Trophoblast cell (in vitro differentiated cells and primary cell): ENCODE measurements around the gene EPHA6.

Experiments used
- DNase-seq, 2 donors: peaks; one replicate each; pipeline ENCODE4 v3.0.0-alpha.2; 2016
- H2AFZ ChIP-seq: 2 replicates; pipeline ENCODE4 v1.6.1; 2013; ENCODE audit warnings: low read length, moderate library complexity, mild to moderate bottlenecking; ENCODE audit not compliant: insufficient read depth, poor library complexity
- H2AK5ac ChIP-seq: 2 replicates; pipeline ENCODE4 v1.6.1; 2013; ENCODE audit warnings: mild to moderate bottlenecking, low read length
- H2BK120ac ChIP-seq: 2 replicates; pipeline ENCODE4 v1.6.1; 2013; ENCODE audit warnings: low read length, mild to moderate bottlenecking, moderate library complexity; ENCODE audit not compliant: insufficient read depth, poor library complexity
- H2BK12ac ChIP-seq: 2 replicates; pipeline ENCODE4 v1.6.1; 2013; ENCODE audit warnings: mild to moderate bottlenecking, low read length, moderate library complexity
- H2BK5ac ChIP-seq: 2 replicates; pipeline ENCODE4 v1.6.1; 2013; ENCODE audit warnings: low read length, low read depth, moderate library complexity, mild to moderate bottlenecking; ENCODE audit not compliant: poor library complexity
- H3K14ac ChIP-seq: 2 replicates; pipeline ENCODE4 v1.6.1; 2013; ENCODE audit warnings: mild to moderate bottlenecking, low read length
- H3K18ac ChIP-seq: 2 replicates; pipeline ENCODE4 v1.6.1; 2013; ENCODE audit warnings: mild to moderate bottlenecking, low read length
- H3K23ac ChIP-seq: 2 replicates; pipeline ENCODE4 v1.6.1; 2013; ENCODE audit warnings: low read length
- H3K27ac ChIP-seq: 2 replicates; pipeline ENCODE4 v1.5.1; 2013; ENCODE audit warnings: low read depth, mild to moderate bottlenecking, inconsistent platforms, low read length, moderate library complexity
- H3K27me3 ChIP-seq: 2 replicates; pipeline ENCODE4 v1.6.1; 2013; ENCODE audit warnings: inconsistent platforms, mild to moderate bottlenecking, low read length, moderate library complexity; ENCODE audit not compliant: insufficient read depth
- H3K36me3 ChIP-seq, 2 experiments: 1 replicate in 1 of 2; 2 replicates in 1 of 2; pipeline ENCODE4 v1.6.1; 2013; ENCODE audit warnings: low read length in 2 of 2, mild to moderate bottlenecking in 2 of 2, moderate library complexity in 1 of 2; ENCODE audit not compliant: insufficient read depth in 2 of 2, control insufficient read depth in 1 of 2
- H3K4ac ChIP-seq: 2 replicates; pipeline ENCODE4 v1.6.1; 2013; ENCODE audit warnings: low read depth, mild to moderate bottlenecking, low read length, moderate library complexity
- H3K4me1 ChIP-seq, 2 experiments: 1 replicate in 1 of 2; 2 replicates in 1 of 2; pipeline ENCODE4 v1.6.1; 2013; ENCODE audit warnings: low read length in 2 of 2, mild to moderate bottlenecking in 2 of 2, moderate library complexity in 1 of 2; ENCODE audit not compliant: insufficient read depth in 2 of 2, control insufficient read depth in 1 of 2
- H3K4me2 ChIP-seq: 2 replicates; pipeline ENCODE4 v1.6.1; 2013; ENCODE audit warnings: inconsistent platforms, mild to moderate bottlenecking, low read length, moderate library complexity
- H3K4me3 ChIP-seq: 2 replicates; pipeline ENCODE4 v1.5.1; 2013; ENCODE audit warnings: mild to moderate bottlenecking, low read depth, low read length, inconsistent platforms
- H3K79me1 ChIP-seq: one replicate; pipeline ENCODE4 v1.6.1; 2013; ENCODE audit warnings: low read length
- H3K79me2 ChIP-seq: 2 replicates; pipeline ENCODE4 v1.6.1; 2013; ENCODE audit warnings: low read length, mild to moderate bottlenecking; ENCODE audit not compliant: control insufficient read depth, insufficient read depth, poor library complexity
- H3K9ac ChIP-seq: 2 replicates; pipeline ENCODE4 v1.6.1; 2013; ENCODE audit warnings: mild to moderate bottlenecking, low read length
- H3K9me3 ChIP-seq: 2 replicates; pipeline ENCODE4 v1.6.1; 2013; ENCODE audit warnings: low read depth, mild to moderate bottlenecking, control low read depth, inconsistent platforms, low read length; ENCODE audit not compliant: insufficient read depth
- H4K12ac ChIP-seq: 2 replicates; pipeline ENCODE4 v1.6.1; 2013; ENCODE audit warnings: low read depth, mild to moderate bottlenecking, low read length, moderate library complexity
- H4K8ac ChIP-seq: 2 replicates; pipeline ENCODE4 v1.6.1; 2013; ENCODE audit warnings: low read depth, mild to moderate bottlenecking, low read length, moderate library complexity
- H4K91ac ChIP-seq: one replicate; pipeline ENCODE4 v1.6.1; 2013; ENCODE audit warnings: low read depth, mild to moderate bottlenecking, low read length, moderate library complexity
- WGBS: extraction: QIAGEN DNeasy Blood & Tissue Kit; methylation state at CpG from one replicate; pipeline ENCODE4 v1.1.7; 2013; ENCODE audit warnings: missing lambda C conversion rate; ENCODE audit not compliant: insufficient read length, insufficient coverage; ENCODE audit errors: extremely low coverage; 5-methylcytosine and 5-hydroxymethylcytosine counted together

Gene EPHA6

DNA sequence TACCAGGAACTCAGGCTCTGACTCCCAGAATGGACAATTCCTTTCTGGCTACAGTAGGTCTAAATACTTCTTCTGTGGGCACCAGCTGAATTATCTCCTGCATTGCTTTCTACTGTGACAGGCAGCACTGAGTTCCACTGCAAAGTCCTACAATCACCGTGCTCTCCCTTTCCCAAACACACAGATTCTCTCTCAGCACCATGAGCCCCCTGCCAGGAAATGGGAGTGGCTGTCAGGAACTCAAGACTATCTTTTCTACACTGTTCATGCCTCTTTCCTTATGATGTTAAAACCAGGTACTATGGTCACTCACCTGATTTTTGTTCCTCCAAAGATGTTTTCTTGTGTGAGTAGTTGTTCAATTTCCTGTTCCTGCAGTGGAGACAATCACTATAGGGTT, 383.4 kb downstream of the EPHA6 start:
- no peak for DNase-seq
- WGBS: no CpG with 5 or more reads among the region's 1 CpG
- H3K4ac ChIP-seq: no peak overlapping the region
- no peak overlapping the region for H3K27ac ChIP-seq
- H3K4me2 ChIP-seq: no peak overlapping the region
- no peaks in the 10 kb centered on the region for H3K79me2 ChIP-seq
- no peak overlapping the region for H4K91ac ChIP-seq
- H3K27me3 ChIP-seq: no peaks in the 10 kb centered on the region
- H3K23ac ChIP-seq: no peak overlapping the region
- H3K36me3 ChIP-seq: no peaks in the 10 kb centered on the region
- H3K9ac ChIP-seq: no peak overlapping the region
- H3K18ac ChIP-seq: no peak overlapping the region
- no peak overlapping the region for H4K12ac ChIP-seq
- no peak overlapping the region for H2AFZ ChIP-seq
- no peak overlapping the region for H2BK12ac ChIP-seq
- H3K9me3 ChIP-seq: no peaks in the 10 kb centered on the region
- H3K14ac ChIP-seq: no peak overlapping the region
- no peak overlapping the region for H2BK120ac ChIP-seq
- no peak overlapping the region for H3K4me3 ChIP-seq
- no peak overlapping the region for H2BK5ac ChIP-seq
- H2AK5ac ChIP-seq: no peak overlapping the region
- H3K79me1 ChIP-seq: no peaks in the 10 kb centered on the region
- no peak overlapping the region for H4K8ac ChIP-seq
- H3K4me1 ChIP-seq: no peaks in the 10 kb centered on the region

DNA sequence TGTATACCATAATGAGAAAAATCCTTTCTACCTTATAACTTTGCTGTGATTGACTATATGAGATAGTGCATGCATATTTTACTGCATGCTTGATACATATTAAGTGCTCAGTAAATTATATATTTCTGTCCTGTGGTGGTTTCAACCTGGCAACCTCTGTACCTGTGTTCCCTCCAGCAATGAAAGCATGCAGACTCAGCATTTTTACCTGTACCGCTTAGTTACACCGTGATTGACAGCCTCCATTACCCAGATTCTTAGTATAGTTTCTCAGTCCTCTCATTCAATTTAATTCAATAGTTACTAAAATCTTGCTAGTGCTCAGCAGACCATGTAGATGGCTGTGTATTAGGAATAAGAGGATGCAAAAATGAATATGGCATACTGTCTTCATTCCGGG, 386.0 kb downstream of the EPHA6 start:
- Histone ChIP-seq H3K36me3 (no peaks in the 10 kb centered on the region), H3K4me2 (no peak overlapping the region), H3K9ac (no peak overlapping the region), H4K91ac (no peak overlapping the region), H3K23ac (no peak overlapping the region), H3K4ac (no peak overlapping the region), H3K79me2 (no peaks in the 10 kb centered on the region), H3K14ac (no peak overlapping the region), H3K4me3 (no peak overlapping the region), H3K18ac (no peak overlapping the region), H2AK5ac (no peak overlapping the region), H4K8ac (no peak overlapping the region), H2AFZ (no peak overlapping the region), H3K4me1 (no peaks in the 10 kb centered on the region), H2BK12ac (no peak overlapping the region), H2BK120ac (no peak overlapping the region), H3K79me1 (no peaks in the 10 kb centered on the region), H3K27me3 (no peaks in the 10 kb centered on the region), H3K27ac (no peak overlapping the region), H2BK5ac (no peak overlapping the region), H4K12ac (no peak overlapping the region), H3K9me3 (no peaks in the 10 kb centered on the region)
- no CpG with 5 or more reads among the region's 3 CpGs for WGBS
- no peak for DNase-seq

DNA sequence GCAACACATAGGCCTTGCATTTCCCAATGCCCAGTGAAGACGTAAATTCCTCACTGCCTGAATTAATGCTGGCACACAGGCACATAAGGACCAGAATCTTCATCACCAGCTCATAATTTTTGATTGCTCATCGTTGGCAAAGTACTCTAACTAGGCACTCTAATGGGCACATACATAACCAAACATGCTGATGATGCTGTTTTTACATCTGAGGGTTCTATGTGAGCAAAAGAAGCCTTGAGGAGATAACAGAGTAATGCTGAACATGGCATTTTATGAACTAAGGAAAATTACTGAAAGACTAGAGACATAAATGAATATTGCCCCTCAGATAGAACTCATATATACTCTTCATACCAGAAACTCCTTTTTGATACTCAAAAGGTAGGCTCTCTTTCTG, 387.4 kb downstream of the EPHA6 start:
- H3K79me1 ChIP-seq: no peaks in the 10 kb centered on the region
- H3K4me2 ChIP-seq: no peak overlapping the region
- H3K9ac ChIP-seq: no peak overlapping the region
- no peak for DNase-seq
- H4K8ac ChIP-seq: no peak overlapping the region
- H3K27me3 ChIP-seq: no peaks in the 10 kb centered on the region
- H3K23ac ChIP-seq: no peak overlapping the region
- no peak overlapping the region for H3K4ac ChIP-seq
- H3K4me1 ChIP-seq: no peaks in the 10 kb centered on the region
- no peak overlapping the region for H2BK12ac ChIP-seq
- H4K91ac ChIP-seq: no peak overlapping the region
- H3K4me3 ChIP-seq: no peak overlapping the region
- no peak overlapping the region for H2AFZ ChIP-seq
- H3K27ac ChIP-seq: no peak overlapping the region
- whole genome bisulfite sequencing: no CpG with 5 or more reads among the region's 2 CpGs
- H3K18ac ChIP-seq: no peak overlapping the region
- H2AK5ac ChIP-seq: no peak overlapping the region
- no peaks in the 10 kb centered on the region for H3K36me3 ChIP-seq
- no peaks in the 10 kb centered on the region for H3K9me3 ChIP-seq
- H3K14ac ChIP-seq: no peak overlapping the region
- H2BK5ac ChIP-seq: no peak overlapping the region
- H3K79me2 ChIP-seq: no peaks in the 10 kb centered on the region
- no peak overlapping the region for H4K12ac ChIP-seq
- H2BK120ac ChIP-seq: no peak overlapping the region

DNA sequence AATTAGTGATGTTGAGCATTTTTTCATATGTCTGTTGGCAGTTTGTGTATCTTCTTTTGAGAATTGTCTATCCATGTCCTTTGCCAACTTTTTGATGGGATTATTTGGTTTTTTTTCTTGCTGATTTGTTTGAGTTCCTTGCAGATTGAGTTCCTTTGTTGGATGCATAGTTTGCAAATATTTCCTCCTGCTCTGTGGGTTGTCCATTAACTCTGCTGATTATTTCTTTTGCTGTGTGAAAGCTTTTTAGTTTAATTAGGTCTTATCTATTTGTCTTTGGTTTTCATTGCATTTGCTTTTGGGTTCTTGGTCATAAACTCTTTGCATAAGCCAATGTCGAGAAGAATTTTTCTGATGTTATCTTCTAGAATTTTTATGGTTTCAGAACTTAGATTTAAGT, 414.6 kb downstream of the EPHA6 start:
- no peak overlapping the region for H4K12ac ChIP-seq
- no peaks in the 10 kb centered on the region for H3K79me2 ChIP-seq
- no peaks in the 10 kb centered on the region for H3K27me3 ChIP-seq
- no peak overlapping the region for H2BK120ac ChIP-seq
- H4K91ac ChIP-seq: no peak overlapping the region
- no peak overlapping the region for H3K4me2 ChIP-seq
- H3K4ac ChIP-seq: no peak overlapping the region
- no peak overlapping the region for H2BK12ac ChIP-seq
- no peak overlapping the region for H3K4me3 ChIP-seq
- no peak overlapping the region for H3K14ac ChIP-seq
- H3K9ac ChIP-seq: no peak overlapping the region
- H3K9me3 ChIP-seq: no peaks in the 10 kb centered on the region
- WGBS: no CpG with 5 or more reads among the region's 1 CpG
- DNase-seq: no peak
- no peak overlapping the region for H2BK5ac ChIP-seq
- H2AFZ ChIP-seq: no peak overlapping the region
- no peak overlapping the region for H4K8ac ChIP-seq
- H3K36me3 ChIP-seq: no peaks in the 10 kb centered on the region
- no peak overlapping the region for H3K27ac ChIP-seq
- no peak overlapping the region for H2AK5ac ChIP-seq
- no peaks in the 10 kb centered on the region for H3K79me1 ChIP-seq
- no peak overlapping the region for H3K23ac ChIP-seq
- no peak overlapping the region for H3K18ac ChIP-seq
- no peaks in the 10 kb centered on the region for H3K4me1 ChIP-seq
